ENCODE measurements around the gene SNX4.

Gene SNX4

DNA sequence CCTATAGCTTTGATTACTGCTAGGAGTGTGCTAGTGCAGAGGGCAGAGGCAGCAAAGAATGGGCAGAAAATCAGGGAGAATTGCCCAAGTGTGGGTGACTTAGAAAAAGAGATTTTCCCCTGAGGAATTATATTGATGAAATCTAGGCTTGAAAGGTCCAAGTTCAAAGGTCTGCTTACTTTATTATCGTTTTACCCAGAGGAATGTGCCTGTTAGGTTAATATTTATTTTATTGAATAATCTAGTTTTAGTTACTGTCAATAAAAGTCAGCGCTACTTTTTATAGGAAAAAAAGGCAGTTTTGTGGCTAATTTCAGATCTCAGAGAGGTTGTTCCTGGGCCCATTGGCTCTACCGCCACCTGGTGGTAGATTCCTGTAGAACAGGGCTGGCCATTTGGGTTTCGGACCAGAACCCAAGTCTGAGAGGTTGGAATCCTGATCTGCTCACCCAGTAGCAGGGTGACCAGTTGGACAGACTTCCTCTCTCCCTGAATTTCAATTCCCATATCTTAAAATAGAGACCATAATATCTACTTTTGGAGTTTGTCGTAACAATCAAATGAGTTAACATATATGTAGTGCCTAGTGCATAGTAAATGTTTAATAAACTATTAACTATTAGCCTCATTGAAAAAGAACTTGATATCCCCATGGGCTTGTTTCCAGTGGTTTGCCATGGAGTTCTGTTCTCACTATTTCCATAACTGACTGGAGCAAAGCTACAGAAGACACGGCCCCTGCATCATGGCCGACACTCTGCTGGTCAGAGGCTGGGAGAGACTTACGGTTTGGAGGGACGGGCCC lies 82.2 kb downstream of the SNX4 start:
- Histone ChIP-seq H3K4me2 (ENCODE audit: low read length, poor library complexity, severe bottlenecking) (no peak overlapping the region), H3K23ac (ENCODE audit: low read length in 2 of 2) (no peak overlapping the region), H3K27me3 (ENCODE audit: control insufficient read depth in 1 of 2, insufficient read depth in 1 of 2, low read length in 2 of 2) (no peaks in the 10 kb centered on the region), H3K4ac (ENCODE audit: low read depth in 1 of 2, low read length in 2 of 2) (no peak overlapping the region), H2BK120ac (ENCODE audit: low read depth, low read length) (no peak overlapping the region), H3K36me3 (ENCODE audit: control insufficient read depth in 1 of 2, insufficient read depth in 2 of 2, low read depth in 1 of 2, low read length in 2 of 2) (no peaks in the 10 kb centered on the region), H3K79me1 (replicated peaks; ENCODE audit: low read length, poor library complexity, severe bottlenecking) (no peaks in the 10 kb centered on the region), H2BK5ac (ENCODE audit: low read depth, low read length, poor library complexity, severe bottlenecking) (no peak overlapping the region), H3K4me1 (ENCODE audit: control insufficient read depth, insufficient read depth, low read depth, low read length) (peaks cover 1% of the 10 kb centered on the region), H3K4me3 (ENCODE audit: insufficient read depth in 1 of 2, low read depth in 1 of 2, low read length in 2 of 2) (no peak overlapping the region), H4K91ac (ENCODE audit: low read length) (no peak overlapping the region), H2BK15ac (ENCODE audit: low read depth, poor library complexity, severe bottlenecking) (no peak overlapping the region), H2AFZ (ENCODE audit: low read depth, low read length) (no peak overlapping the region), H4K8ac (ENCODE audit: low read length) (no peak overlapping the region), H2AK5ac (ENCODE audit: low read length, severe bottlenecking) (no peak overlapping the region), H3K9me3 (ENCODE audit: control insufficient read depth, low read length) (peaks cover 10% of the 10 kb centered on the region), H3K14ac (ENCODE audit: low read length in 2 of 2) (no peak overlapping the region), H3K9ac (ENCODE audit: low read length) (peak overlapping the region; percentile 40), H3K18ac (ENCODE audit: low read depth in 1 of 2, low read length in 2 of 2) (no peak overlapping the region), H3K27ac (ENCODE audit: low read length, poor library complexity, severe bottlenecking) (no peak overlapping the region), H2BK12ac (ENCODE audit: low read length in 2 of 2) (no peak overlapping the region)
- 61% methylated on average over 7 of the region's 9 CpGs for WGBS
- DNase-seq: peak; percentile 54

DNA sequence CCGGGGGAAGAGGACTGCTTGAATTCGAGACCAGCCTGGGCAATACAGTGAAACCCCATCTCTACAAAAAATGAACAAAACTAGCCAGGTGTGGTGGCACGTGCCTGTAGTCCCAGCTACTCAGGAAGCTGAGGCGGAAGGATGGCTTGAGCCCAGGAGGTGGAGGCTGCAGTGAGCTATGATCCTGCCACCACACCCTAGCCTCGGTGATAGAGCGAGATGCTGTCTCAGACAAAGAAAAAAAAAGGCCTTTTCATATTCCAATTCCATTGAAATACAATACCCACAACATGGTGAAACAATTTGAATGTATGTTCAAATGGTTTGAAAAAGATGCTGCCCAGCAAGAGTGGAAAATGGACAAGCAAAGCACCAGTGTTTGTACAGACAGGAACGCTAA lies 83.1 kb downstream of the SNX4 start:
- Histone ChIP-seq H3K79me1 (replicated peaks; ENCODE audit: low read length, poor library complexity, severe bottlenecking) (no peaks in the 10 kb centered on the region), H3K4ac (ENCODE audit: low read depth in 1 of 2, low read length in 2 of 2) (no peak overlapping the region), H3K36me3 (ENCODE audit: control insufficient read depth in 1 of 2, insufficient read depth in 2 of 2, low read depth in 1 of 2, low read length in 2 of 2) (no peaks in the 10 kb centered on the region), H3K4me1 (ENCODE audit: control insufficient read depth, insufficient read depth, low read depth, low read length) (peaks cover 1% of the 10 kb centered on the region), H3K18ac (ENCODE audit: low read depth in 1 of 2, low read length in 2 of 2) (no peak overlapping the region), H3K9me3 (ENCODE audit: control insufficient read depth, low read length) (peaks cover under 1% of the 10 kb centered on the region), H2BK15ac (ENCODE audit: low read depth, poor library complexity, severe bottlenecking) (no peak overlapping the region), H3K9ac (ENCODE audit: low read length) (peak overlapping the region; percentile 40), H2AFZ (ENCODE audit: low read depth, low read length) (no peak overlapping the region), H4K91ac (ENCODE audit: low read length) (no peak overlapping the region), H4K8ac (ENCODE audit: low read length) (no peak overlapping the region), H3K4me3 (ENCODE audit: insufficient read depth in 1 of 2, low read depth in 1 of 2, low read length in 2 of 2) (no peak overlapping the region), H3K4me2 (ENCODE audit: low read length, poor library complexity, severe bottlenecking) (no peak overlapping the region), H3K27me3 (ENCODE audit: control insufficient read depth in 1 of 2, insufficient read depth in 1 of 2, low read length in 2 of 2) (no peaks in the 10 kb centered on the region), H3K23ac (ENCODE audit: low read length in 2 of 2) (no peak overlapping the region), H3K27ac (ENCODE audit: low read length, poor library complexity, severe bottlenecking) (no peak overlapping the region), H3K14ac (ENCODE audit: low read length in 2 of 2) (no peak overlapping the region), H2BK12ac (ENCODE audit: low read length in 2 of 2) (no peak overlapping the region), H2BK120ac (ENCODE audit: low read depth, low read length) (no peak overlapping the region), H2AK5ac (ENCODE audit: low read length, severe bottlenecking) (no peak overlapping the region), H2BK5ac (ENCODE audit: low read depth, low read length, poor library complexity, severe bottlenecking) (no peak overlapping the region)
- no peak for DNase-seq
- WGBS: 87% methylated on average over 5 of the region's 7 CpGs

DNA sequence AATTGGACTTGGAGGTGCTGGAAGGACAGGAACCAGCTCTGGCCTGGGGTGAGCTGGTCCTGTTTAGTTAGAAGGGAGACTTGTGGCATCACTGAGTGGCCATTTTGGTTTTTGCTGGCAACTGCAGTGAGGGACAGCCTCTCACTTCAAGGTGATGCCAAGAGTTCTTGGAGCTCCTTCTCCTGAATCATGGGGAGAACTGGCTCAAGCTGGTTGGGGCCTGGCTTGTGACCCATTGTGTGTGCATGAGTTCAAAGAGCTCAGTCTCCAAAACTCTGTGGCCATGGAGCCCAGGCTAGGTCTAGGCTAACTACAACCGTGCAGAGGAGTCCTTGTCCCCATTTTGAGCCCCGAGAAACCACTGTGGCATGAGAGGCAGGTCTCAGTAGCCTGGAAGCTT lies 84.8 kb downstream of the SNX4 start:
- no peak overlapping the region for H2AFZ ChIP-seq (ENCODE audit: low read depth, low read length)
- no peak overlapping the region for H3K4ac ChIP-seq (ENCODE audit: low read depth in 1 of 2, low read length in 2 of 2)
- H3K14ac ChIP-seq (ENCODE audit: low read length in 2 of 2): no peak overlapping the region
- no peak overlapping the region for H2AK5ac ChIP-seq (ENCODE audit: low read length, severe bottlenecking)
- H3K79me1 ChIP-seq (replicated peaks; ENCODE audit: low read length, poor library complexity, severe bottlenecking): no peaks in the 10 kb centered on the region
- H2BK120ac ChIP-seq (ENCODE audit: low read depth, low read length): no peak overlapping the region
- no peak overlapping the region for H2BK15ac ChIP-seq (ENCODE audit: low read depth, poor library complexity, severe bottlenecking)
- no peak overlapping the region for H3K4me2 ChIP-seq (ENCODE audit: low read length, poor library complexity, severe bottlenecking)
- WGBS: 90% methylated on average over 2 of the region's 2 CpGs
- no peaks in the 10 kb centered on the region for H3K36me3 ChIP-seq (ENCODE audit: control insufficient read depth in 1 of 2, insufficient read depth in 2 of 2, low read depth in 1 of 2, low read length in 2 of 2)
- H4K91ac ChIP-seq (ENCODE audit: low read length): no peak overlapping the region
- H3K23ac ChIP-seq (ENCODE audit: low read length in 2 of 2): no peak overlapping the region
- H3K18ac ChIP-seq (ENCODE audit: low read depth in 1 of 2, low read length in 2 of 2): no peak overlapping the region
- H3K9ac ChIP-seq (ENCODE audit: low read length): no peak overlapping the region
- H2BK12ac ChIP-seq (ENCODE audit: low read length in 2 of 2): no peak overlapping the region
- H3K27me3 ChIP-seq (ENCODE audit: control insufficient read depth in 1 of 2, insufficient read depth in 1 of 2, low read length in 2 of 2): no peaks in the 10 kb centered on the region
- H3K27ac ChIP-seq (ENCODE audit: low read length, poor library complexity, severe bottlenecking): no peak overlapping the region
- peaks cover 1% of the 10 kb centered on the region for H3K4me1 ChIP-seq (ENCODE audit: control insufficient read depth, insufficient read depth, low read depth, low read length)
- H2BK5ac ChIP-seq (ENCODE audit: low read depth, low read length, poor library complexity, severe bottlenecking): no peak overlapping the region
- no peak overlapping the region for H4K8ac ChIP-seq (ENCODE audit: low read length)
- no peaks in the 10 kb centered on the region for H3K9me3 ChIP-seq (ENCODE audit: control insufficient read depth, low read length)
- H3K4me3 ChIP-seq (ENCODE audit: insufficient read depth in 1 of 2, low read depth in 1 of 2, low read length in 2 of 2): no peak overlapping the region
- no peak for DNase-seq

DNA sequence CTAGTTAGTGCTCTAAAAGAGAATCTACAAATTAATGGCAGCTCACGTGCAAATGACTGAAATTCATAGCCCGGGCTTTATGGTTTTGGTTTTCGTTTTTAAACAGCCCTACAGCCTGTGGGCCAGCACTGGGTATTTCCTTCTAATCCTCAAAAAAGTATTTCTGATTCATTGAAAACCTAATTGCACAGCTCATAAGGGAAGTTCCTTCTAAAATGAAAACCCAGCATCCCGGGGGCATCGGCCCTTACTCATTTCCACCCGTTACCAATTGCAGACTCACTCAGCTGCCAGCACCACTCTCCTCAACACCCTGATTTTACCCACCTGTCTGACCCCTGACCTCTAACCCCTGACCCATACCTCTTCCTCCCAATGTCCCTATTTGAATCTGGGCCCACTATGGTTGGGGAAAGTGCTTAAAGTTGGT lies 85.4 kb downstream of the SNX4 start:
- Histone ChIP-seq H2BK15ac (ENCODE audit: low read depth, poor library complexity, severe bottlenecking) (no peak overlapping the region), H3K27me3 (ENCODE audit: control insufficient read depth in 1 of 2, insufficient read depth in 1 of 2, low read length in 2 of 2) (no peaks in the 10 kb centered on the region), H3K79me1 (replicated peaks; ENCODE audit: low read length, poor library complexity, severe bottlenecking) (no peaks in the 10 kb centered on the region), H2BK12ac (ENCODE audit: low read length in 2 of 2) (no peak overlapping the region), H2BK5ac (ENCODE audit: low read depth, low read length, poor library complexity, severe bottlenecking) (no peak overlapping the region), H3K14ac (ENCODE audit: low read length in 2 of 2) (no peak overlapping the region), H3K18ac (ENCODE audit: low read depth in 1 of 2, low read length in 2 of 2) (no peak overlapping the region), H4K8ac (ENCODE audit: low read length) (no peak overlapping the region), H3K4me2 (ENCODE audit: low read length, poor library complexity, severe bottlenecking) (no peak overlapping the region), H2AK5ac (ENCODE audit: low read length, severe bottlenecking) (no peak overlapping the region), H2AFZ (ENCODE audit: low read depth, low read length) (no peak overlapping the region), H2BK120ac (ENCODE audit: low read depth, low read length) (no peak overlapping the region), H3K9ac (ENCODE audit: low read length) (no peak overlapping the region), H3K23ac (ENCODE audit: low read length in 2 of 2) (no peak overlapping the region), H3K4ac (ENCODE audit: low read depth in 1 of 2, low read length in 2 of 2) (no peak overlapping the region), H3K36me3 (ENCODE audit: control insufficient read depth in 1 of 2, insufficient read depth in 2 of 2, low read depth in 1 of 2, low read length in 2 of 2) (no peaks in the 10 kb centered on the region), H4K91ac (ENCODE audit: low read length) (no peak overlapping the region), H3K9me3 (ENCODE audit: control insufficient read depth, low read length) (no peaks in the 10 kb centered on the region), H3K27ac (ENCODE audit: low read length, poor library complexity, severe bottlenecking) (no peak overlapping the region), H3K4me1 (ENCODE audit: control insufficient read depth, insufficient read depth, low read depth, low read length) (peaks cover 1% of the 10 kb centered on the region), H3K4me3 (ENCODE audit: insufficient read depth in 1 of 2, low read depth in 1 of 2, low read length in 2 of 2) (no peak overlapping the region)
- WGBS: 97% methylated on average over 6 of the region's 6 CpGs
- no peak for DNase-seq

Measured in mesenchymal stem cell (in vitro differentiated cells and primary cell).